ENCODE data around the gene DNASE2. TPM values are rescaled to one million over a fixed set of nuclear protein-coding genes. Genes with fewer than 3 reads are reported as not detected.

DNASE2 gene
- polyA plus RNA-seq, 4 donors: 9.7 to 15.3 (median 12.6) TPM

GRCh38 chr19:12886969-12887747 is 5.9 kb upstream of the DNASE2 start, which contains the start of gene KLF1:
Gene KLF1 (minus strand): TSS chr19:12887201. CDS start chr19:12887140, 61 bp downstream.
- no peak for DNase-seq (ENCODE audit: low read depth in 4 of 4, low spot score in 2 of 4)

DNA sequence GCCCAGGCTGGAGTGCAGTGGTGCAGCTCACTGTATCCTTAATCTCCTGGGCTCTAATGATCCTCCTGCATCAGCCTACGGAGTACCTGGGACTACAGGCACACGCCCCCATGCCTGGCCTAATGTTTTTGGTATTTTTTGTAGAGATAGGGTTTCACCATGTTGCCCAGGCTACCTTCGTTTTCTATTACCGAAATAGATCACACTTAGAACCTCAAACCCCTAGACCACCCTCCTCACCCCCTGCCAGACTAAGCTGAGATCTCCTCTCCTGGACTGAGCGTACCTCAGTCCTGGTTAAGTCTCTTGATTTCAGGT is 5.4 kb upstream of the DNASE2 start:
- no peak for DNase-seq (ENCODE audit: low read depth in 4 of 4, low spot score in 2 of 4)

GRCh38 chr19:12885749-12886650 is 4.8 kb upstream of the DNASE2 start:
- DNase-seq (ENCODE audit: low read depth in 4 of 4, low spot score in 2 of 4): no peak

GRCh38 chr19:12884926-12885748 is 3.9 kb upstream of the DNASE2 start:
- DNase-seq (ENCODE audit: low read depth in 4 of 4, low spot score in 2 of 4): no peak

- no peak for DNase-seq (ENCODE audit: low read depth in 4 of 4, low spot score in 2 of 4)
These were observed 3.3 kb upstream of the DNASE2 start for GRCh38 chr19:12884627-12884925.

- no peak for DNase-seq (ENCODE audit: low read depth in 4 of 4, low spot score in 2 of 4)
These were observed 3.0 kb upstream of the DNASE2 start for GRCh38 chr19:12884202-12884601.

GRCh38 chr19:12882589-12882988 is 1.3 kb upstream of the DNASE2 start:
- no peak for DNase-seq (ENCODE audit: low read depth in 4 of 4, low spot score in 2 of 4)

- DNase-seq (ENCODE audit: low read depth in 4 of 4, low spot score in 2 of 4): no peak
These were observed 588 bp downstream of the DNASE2 start for GRCh38 chr19:12880551-12881171.

DNA sequence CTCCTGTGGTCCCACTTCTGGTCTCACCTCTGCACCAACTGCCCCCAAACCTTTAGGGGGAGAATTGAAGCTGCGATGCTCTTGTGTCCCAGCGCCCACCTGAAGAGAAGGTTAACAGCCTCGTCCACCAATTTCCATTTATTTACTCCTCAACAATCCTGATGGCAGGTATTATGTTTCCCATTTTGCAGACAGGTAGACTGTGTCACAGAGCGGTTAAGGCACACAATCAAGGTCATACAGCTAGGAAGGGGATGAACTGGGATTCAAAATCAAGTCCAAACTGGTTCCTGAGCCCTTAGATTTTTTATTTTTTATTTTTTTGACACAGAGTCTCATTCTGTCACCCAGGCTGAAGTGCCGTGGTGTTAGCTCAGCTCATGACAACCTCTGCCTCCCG is 6.2 kb downstream of the DNASE2 start:
- no peak for DNase-seq (ENCODE audit: low read depth in 4 of 4, low spot score in 2 of 4)

- no peak for DNase-seq (ENCODE audit: low read depth in 4 of 4, low spot score in 2 of 4)
These were observed 7.1 kb downstream of the DNASE2 start for GRCh38 chr19:12873891-12874745.

DNA sequence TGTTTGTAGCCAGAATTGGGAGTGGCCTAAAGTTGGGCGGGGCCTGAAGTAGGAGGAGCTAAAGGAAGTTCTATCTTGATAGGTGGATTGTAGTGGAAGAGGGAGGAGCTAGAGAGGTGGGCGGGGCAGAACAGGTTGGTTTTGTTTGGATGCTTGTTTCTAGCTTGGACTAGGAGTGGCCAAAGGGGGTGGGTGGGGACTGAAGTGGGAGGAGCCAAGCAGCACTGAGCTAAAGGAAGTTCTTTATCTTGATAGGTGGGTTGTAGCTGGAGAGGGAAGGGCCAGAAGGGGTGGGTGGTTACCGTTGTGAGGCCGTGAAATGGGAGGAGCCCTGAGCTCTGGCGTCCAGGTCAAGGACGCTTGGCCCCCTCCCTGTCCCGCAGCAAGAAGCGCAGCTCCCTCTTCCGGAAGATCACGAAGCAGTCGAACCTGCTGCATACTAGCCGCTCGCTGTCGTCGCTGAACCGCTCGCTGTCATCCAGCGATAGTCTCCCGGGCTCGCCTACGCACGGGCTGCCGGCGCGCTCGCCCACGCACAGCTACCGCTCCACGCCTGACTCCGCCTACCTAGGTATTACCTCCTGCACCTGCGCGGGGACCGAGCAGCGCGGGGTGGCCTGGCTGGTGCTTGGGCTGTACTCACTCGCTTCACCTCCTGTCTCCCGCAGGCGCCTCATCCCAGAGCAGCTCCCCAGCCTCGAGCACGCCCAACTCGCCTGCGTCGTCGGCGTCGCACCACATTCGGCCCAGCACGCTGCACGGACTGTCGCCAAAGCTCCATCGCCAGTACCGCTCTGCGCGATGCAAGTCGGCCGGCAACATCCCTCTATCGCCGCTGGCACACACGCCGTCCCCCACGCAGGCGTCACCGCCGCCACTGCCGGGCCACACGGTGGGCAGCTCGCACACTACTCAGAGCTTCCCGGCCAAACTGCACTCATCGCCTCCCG is 8.0 kb downstream of the DNASE2 start:
- DNase-seq (ENCODE audit: low read depth in 4 of 4, low spot score in 2 of 4): no peak

- no peak for DNase-seq (ENCODE audit: low read depth in 4 of 4, low spot score in 2 of 4)
These were observed 9.0 kb downstream of the DNASE2 start for GRCh38 chr19:12872255-12872654.

DNA sequence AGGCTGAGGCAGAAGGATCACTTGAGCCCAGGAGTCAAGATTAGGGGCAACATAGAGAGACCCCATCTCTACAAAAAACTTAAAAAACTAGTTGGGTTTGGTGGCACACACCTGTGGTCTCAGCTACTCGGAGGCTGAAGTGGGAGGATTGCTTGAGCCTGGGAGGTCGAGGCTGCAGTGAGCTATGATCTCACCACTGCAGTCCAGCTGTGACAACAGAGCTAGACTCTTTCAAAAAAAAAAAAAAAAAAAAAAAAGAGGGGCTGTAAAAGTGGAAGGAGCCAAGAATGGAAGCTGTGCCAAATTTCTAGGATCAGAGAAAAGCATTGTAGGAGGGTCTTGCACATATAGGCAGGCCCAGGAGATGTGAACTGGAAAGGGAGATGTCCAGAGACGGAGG is 9.6 kb downstream of the DNASE2 start:
- no peak for DNase-seq (ENCODE audit: low read depth in 4 of 4, low spot score in 2 of 4)

- DNase-seq (ENCODE audit: low read depth in 4 of 4, low spot score in 2 of 4): no peak
These were observed 12.6 kb downstream of the DNASE2 start for GRCh38 chr19:12868540-12869112.

DNA sequence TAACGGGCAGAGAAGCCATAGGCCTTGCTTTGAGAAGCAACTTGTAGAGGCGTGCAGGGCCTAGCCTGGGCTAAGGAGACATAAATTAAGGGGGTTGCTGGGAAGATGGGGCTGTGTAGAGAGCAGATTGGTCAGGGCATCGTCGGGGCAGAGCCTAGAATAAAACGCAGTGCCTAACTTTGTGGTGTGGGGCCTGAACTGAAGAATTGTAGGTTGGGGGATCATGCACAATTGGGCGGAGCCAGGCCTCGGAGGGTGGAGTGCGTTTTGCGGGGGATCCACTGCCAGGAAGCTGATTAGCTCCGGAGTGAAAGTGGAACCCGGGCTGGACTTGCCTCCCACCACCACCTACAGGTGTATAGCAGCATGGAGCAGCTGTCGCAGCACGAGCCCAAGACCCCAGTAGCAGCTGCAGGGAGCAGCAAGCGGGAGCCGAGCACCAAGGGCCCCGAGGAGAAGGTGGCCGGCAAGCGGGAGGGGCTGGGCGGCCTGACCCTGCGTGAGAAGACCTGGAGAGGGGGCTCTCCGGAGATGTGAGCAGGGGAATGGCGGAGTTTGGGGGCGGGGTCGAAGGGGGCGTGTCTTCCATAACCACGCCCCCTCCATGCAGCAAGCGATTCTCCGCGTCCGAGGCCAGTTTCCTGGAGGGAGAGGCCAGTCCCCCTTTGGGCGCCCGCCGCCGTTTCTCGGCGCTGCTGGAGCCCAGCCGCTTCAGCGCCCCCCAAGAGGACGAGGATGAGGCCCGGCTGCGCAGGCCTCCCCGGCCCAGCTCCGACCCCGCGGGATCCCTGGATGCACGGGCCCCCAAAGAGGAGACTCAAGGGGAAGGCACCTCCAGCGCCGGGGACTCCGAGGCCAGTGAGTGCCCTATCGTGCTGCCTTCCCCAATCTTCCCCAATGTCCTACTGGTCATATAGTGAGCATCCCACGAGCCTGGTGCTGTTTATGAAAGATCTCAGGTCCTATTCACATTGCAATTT is 13.8 kb downstream of the DNASE2 start:
- DNase-seq (ENCODE audit: low read depth in 4 of 4, low spot score in 2 of 4): peak in 2 of 4 donors; percentile 68 to 78

DNA sequence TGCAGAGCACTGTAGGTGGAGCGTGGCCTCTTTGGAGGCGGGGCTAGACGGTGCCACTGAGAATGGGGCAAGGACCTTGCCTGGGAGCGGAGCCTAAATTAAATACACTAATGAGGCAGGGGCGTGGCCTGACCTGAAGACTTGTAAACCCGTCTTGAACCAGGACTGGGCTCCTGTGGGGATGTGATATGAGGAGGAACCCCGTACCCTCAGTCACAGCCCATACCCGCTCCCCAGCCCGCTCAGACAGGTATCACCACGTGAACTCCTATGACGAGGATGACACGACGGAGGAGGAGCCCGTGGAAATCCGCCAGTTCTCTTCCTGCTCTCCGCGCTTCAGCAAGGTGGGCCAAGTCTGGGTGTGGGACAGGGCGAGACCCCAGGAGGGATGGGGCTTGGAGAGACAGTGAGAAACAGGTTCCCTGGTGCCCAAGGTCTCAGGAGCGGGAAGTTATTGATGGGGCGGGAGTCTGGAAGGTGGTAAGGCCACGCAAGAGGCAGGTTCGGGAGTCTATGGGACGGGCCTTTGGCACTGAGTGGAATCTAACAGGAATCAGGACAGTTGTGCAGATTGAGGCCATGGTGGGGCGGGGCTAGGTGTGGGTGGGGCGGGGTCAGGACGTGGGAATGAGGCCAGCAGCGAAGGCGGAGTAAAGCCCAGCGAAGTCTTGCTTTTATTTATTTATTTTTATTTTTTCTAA is 14.7 kb downstream of the DNASE2 start:
- DNase-seq (ENCODE audit: low read depth in 4 of 4, low spot score in 2 of 4): no peak
